Body of pancreas (tissue), 4 donors: ENCODE measurements around the gene TAF13.

ENCODE experiments used
- POLR2A ChIP-seq, 3 donors: fragments of 450-650 bp; IDR thresholded peaks; one replicate each; pipeline ENCODE4 v1.6.1; 2016; ENCODE audit warnings: antibody characterized with exemption in 3 of 3, mild to moderate bottlenecking in 2 of 3
- TF ChIP-seq, protein P1 (sequence below), 7 experiments: fragments of 450-650 bp in 4 of 7; fragments of 200-600 bp in 3 of 7; sonication (generic) in 3 of 7; IDR thresholded peaks; one replicate each; pipeline ENCODE4 v1.5.1; 2016 to 2019; ENCODE audit warnings: antibody characterized with exemption in 7 of 7

- TF ChIP-seq, protein P1, sequence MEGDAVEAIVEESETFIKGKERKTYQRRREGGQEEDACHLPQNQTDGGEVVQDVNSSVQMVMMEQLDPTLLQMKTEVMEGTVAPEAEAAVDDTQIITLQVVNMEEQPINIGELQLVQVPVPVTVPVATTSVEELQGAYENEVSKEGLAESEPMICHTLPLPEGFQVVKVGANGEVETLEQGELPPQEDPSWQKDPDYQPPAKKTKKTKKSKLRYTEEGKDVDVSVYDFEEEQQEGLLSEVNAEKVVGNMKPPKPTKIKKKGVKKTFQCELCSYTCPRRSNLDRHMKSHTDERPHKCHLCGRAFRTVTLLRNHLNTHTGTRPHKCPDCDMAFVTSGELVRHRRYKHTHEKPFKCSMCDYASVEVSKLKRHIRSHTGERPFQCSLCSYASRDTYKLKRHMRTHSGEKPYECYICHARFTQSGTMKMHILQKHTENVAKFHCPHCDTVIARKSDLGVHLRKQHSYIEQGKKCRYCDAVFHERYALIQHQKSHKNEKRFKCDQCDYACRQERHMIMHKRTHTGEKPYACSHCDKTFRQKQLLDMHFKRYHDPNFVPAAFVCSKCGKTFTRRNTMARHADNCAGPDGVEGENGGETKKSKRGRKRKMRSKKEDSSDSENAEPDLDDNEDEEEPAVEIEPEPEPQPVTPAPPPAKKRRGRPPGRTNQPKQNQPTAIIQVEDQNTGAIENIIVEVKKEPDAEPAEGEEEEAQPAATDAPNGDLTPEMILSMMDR (IDR thresholded peaks at IDR 0.05), result no peak
- no peak for TF ChIP-seq POLR2A (IDR thresholded peaks at IDR 0.05)
Observed at GRCh38 chr1:109040627-109040988, 35.2 kb downstream of the TAF13 start.
